ENCODE data around the gene SCUBE1. TPM values are rescaled to one million over a fixed set of nuclear protein-coding genes. Genes with fewer than 3 reads are reported as not detected.

The SCUBE1 gene
- total RNA-seq, 1 donor from 2014 or later: 0.64 TPM

DNA sequence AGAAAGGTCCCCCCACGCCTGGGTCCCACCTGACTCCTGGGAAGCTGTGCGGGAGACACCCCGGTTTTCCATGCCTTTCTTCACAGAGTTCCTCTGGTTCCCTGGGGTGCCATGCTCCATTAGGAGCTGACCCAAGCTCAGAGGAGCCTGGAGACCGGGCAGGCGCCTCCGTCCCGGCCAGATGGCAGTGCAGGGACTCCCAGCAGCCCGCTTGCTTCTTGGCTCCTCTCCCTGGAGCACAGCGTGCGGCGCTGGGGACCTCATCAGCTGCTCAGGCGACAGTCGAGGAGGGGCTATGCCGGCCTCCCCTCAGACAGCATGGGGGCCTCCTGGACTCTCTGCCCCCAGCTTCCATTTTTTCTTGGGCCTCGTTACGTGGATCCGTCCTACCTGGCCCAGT lies 143.1 kb downstream of the SCUBE1 start:
- intact Hi-C loops (cut with micrococcal nuclease): no loop called here
- DNase-seq (no peak), ATAC-seq (no peak)

DNA sequence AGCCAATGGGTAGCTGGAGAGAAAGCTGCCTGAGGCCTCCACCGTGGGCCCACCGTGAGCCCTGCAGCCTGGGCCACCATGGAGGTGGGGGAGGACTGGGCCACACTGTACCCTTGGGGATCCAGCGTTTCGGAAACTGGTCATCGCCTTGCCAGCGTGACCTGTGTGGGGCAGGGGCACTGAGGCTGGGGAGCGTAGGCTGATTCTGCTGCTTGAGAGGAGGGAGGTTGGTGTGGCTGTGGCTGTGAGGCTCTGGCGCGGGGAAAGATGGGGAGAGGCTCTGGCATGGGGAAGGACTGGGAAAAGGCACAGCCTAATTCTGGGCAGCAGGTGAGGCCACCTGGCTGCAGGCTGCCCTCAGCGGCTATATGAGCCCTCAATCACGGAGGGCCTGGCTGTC lies 143.6 kb downstream of the SCUBE1 start:
- DNase-seq: no peak
- no peak for ATAC-seq
- intact Hi-C loops (cut with micrococcal nuclease): no loop called here

- no peak for DNase-seq
- intact Hi-C loops (cut with micrococcal nuclease): no loop called here
- no peak for ATAC-seq
Observed at GRCh38 chr22:43198936-43199335, 144.2 kb downstream of the SCUBE1 start.

GRCh38 chr22:43198126-43198525 lies 145.0 kb downstream of the SCUBE1 start:
- no peak for DNase-seq
- no peak for ATAC-seq

GRCh38 chr22:43197271-43197941 lies 145.8 kb downstream of the SCUBE1 start:
- intact Hi-C loops (cut with micrococcal nuclease): no loop called here
- DNase-seq: peak; percentile 29

More at GRCh38 chr22:43198126-43198525, 145.0 kb downstream of the SCUBE1 start:
- intact Hi-C loops (cut with micrococcal nuclease): no loop called here

GRCh38 chr22:43191831-43192230 lies 151.3 kb downstream of the SCUBE1 start:
- DNase-seq: no peak
- intact Hi-C loops (cut with micrococcal nuclease): no loop called here
- no peak for ATAC-seq

More at GRCh38 chr22:43197271-43197941, 145.8 kb downstream of the SCUBE1 start:
- peak; percentile 66 for ATAC-seq

- ATAC-seq (no peak), DNase-seq (no peak)
- intact Hi-C loops (cut with micrococcal nuclease): no loop called here
Observed at GRCh38 chr22:43188829-43189545, 154.2 kb downstream of the SCUBE1 start.

DNA sequence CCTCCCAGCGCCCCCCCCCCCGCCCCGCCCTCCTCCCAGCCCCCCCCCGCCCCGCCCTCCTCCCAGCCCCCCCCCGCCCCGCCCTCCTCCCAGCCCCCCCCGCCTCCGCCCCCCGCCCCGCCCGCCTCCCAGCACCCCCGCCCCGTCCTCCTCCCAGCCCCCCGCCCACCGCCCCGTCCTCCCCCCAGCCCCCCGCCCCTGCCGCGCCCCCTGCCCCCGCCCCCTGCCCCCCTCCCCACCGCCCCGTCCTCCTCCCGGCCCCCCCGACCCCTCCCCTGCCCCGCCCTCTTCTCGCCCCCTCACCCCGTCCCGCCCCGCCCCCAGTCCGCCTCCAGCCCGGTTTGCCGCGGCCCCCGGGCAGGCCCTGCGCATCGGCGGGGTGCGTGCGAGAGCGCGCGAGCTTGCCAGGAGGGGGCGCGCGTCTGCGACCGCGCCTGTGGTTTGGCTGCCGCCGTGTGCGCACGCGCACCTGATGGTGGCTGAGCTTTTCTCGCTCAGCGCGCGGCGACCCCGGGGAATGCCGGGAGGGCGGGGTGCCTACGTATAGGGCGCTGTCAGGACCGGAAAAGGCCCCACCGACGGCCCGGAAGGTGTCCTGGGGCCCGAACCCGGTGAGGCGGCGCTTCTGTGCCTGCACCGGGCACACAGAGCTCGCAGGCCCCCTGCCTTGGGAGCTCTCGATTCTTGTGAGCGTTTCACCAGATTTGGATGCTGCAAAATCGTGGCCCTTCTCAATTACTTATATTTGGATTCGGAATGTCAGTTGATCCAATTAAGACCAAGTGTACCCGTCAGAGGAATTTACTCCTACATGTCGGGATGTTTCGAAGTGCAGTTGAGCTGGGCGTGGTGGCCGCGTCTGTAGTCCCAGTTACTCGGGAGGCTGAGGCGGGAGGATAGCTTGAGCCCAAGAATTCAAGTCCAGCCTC lies 155.7 kb downstream of the SCUBE1 start:
- intact Hi-C loops (cut with micrococcal nuclease): no loop called here
- ATAC-seq (peak; percentile 92), DNase-seq (peak; percentile 99)

GRCh38 chr22:43186272-43187170 lies 156.7 kb downstream of the SCUBE1 start, which contains the start of gene TTLL12:
TSS of gene TTLL12 (minus strand) at chr22:43187134. CDS start at chr22:43187069, 65 bp downstream.
- DNase-seq: peak; percentile 81
- intact Hi-C loops (cut with micrococcal nuclease): no loop called here

GRCh38 chr22:43185860-43186261 lies 157.3 kb downstream of the SCUBE1 start:
- intact Hi-C loops (cut with micrococcal nuclease): no loop called here
- DNase-seq (peak; percentile 82), ATAC-seq (peak; percentile 34)

More at GRCh38 chr22:43186272-43187170, 156.7 kb downstream of the SCUBE1 start, which contains the start of gene TTLL12:
- ATAC-seq: peak; percentile 46

- ATAC-seq (no peak), DNase-seq (no peak)
- intact Hi-C loops (cut with micrococcal nuclease): no loop called here
Observed at GRCh38 chr22:43183496-43184277, 159.5 kb downstream of the SCUBE1 start.

- ATAC-seq: no peak
- intact Hi-C loops (cut with micrococcal nuclease): no loop called here
- DNase-seq: no peak
Observed at GRCh38 chr22:43182726-43183125, 160.4 kb downstream of the SCUBE1 start.

GRCh38 chr22:43182118-43182517 lies 161.1 kb downstream of the SCUBE1 start:
- DNase-seq (no peak), ATAC-seq (no peak)
- intact Hi-C loops (cut with micrococcal nuclease): no loop called here

DNA sequence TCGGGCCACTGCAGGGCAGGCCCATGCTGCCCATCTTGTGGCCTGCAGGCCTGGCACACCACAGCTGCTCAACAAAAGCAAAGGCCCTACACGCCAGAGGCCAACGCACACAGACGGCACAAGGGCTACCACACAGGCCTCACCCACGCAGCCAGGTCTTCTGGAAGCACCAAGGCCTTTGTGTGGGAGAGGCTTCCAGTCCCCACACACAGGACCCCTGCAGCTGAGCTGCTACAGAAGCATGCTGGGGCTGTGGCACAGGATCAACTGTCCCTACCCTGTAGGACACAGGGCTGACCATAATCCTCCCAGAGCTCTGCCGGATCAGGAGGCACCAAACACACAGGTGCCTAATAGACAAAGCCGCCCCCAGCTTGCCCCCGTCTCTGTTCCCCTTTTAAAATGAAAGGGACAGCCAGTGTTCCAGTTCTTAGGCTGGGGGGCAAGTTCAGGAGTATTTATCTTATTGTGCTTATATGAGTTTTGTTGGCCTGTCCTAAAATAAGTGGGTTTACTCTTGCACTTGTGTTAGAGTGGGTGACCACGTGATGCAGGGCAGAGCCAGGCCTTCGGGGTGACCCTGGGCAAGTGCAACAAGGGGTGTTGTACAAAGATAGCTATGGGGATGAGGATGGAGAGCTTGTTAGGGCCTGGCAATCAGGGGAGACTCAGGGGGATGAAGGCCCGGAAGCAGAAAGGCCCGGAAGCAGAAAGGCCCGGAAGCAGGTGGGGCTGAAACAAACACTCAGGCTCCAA lies 161.7 kb downstream of the SCUBE1 start:
- intact Hi-C loops (cut with micrococcal nuclease): no loop called here

GRCh38 chr22:43180670-43181069 lies 162.5 kb downstream of the SCUBE1 start:
- intact Hi-C loops (cut with micrococcal nuclease): no loop called here
- ATAC-seq: no peak
- no peak for DNase-seq

More for the DNA sequence above, 161.7 kb downstream of the SCUBE1 start:
- no peak for ATAC-seq
- no peak for DNase-seq

DNA sequence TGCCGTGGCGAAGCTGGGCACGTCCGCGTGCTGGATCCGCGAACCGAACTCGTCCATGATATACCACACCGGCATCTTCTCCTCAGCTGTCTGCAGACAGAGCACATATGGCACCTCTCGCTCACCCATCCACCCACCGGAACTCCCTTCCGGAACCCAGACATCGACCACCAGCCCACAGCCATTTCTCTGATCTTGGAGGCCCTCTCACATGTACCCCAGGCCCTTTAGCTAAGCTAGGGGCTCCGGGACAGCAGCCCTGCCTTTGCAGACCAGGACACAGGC lies 163.3 kb downstream of the SCUBE1 start:
- intact Hi-C loops (cut with micrococcal nuclease): no loop called here
- DNase-seq: no peak

More for the DNA sequence above, 163.3 kb downstream of the SCUBE1 start:
- ATAC-seq: no peak
